ENCODE results near the gene SELENBP1. TPM values are rescaled to one million over a fixed set of nuclear protein-coding genes. Genes with fewer than 3 reads are reported as not detected.
A peak's percentile ranks its signal among the peaks of the same experiment; 100 is the strongest.

Gene SELENBP1
- total and polyA plus RNA-seq, 9 of the 15 experiments (the other 6 are each of a cell fraction or from before 2014, with no cell fraction given), result 25.8 to 81.2 (median 47.1) TPM

DNA sequence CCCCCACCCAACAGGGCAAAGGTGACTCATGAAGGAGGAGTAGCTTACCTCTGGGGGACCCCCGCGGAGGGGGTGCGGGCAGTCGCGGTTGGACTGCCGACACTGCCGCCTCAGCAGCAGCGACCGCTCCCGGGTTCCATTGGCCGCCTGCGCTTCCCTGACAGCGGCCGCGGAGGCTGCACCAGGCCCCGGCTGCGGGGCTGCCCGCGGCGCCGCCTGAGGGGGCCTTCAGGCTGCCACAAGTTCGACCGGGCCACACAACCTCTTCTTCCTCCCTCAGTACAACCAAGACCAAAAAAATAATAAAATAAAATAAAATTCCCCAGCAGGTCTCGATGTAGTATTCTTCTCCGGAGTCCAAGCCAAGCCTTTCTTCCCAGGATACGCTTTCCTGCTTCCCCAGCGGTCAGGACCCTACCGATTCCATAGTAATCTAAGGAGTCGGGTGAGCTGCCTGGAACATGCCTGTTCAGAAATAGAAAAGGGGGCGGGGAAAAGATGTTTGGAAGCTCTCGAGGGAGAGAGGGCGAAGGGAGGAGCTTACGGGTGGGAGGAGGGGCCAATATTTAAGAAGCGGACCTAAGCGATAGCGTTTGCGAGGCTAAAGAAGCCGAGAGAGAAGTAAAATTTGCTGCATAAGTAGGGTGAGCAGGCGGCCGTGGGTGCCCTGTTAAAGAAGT, 45.1 kb downstream of the SELENBP1 start, which contains the start of gene PI4KB (continued):
- TF ChIP-seq FOXK1 (CRISPR knock-in tag; IDR thresholded peaks at IDR 0.05; ENCODE audit: borderline replicate concordance) (no peak), ATF1 (CRISPR knock-in tag; IDR thresholded peaks at IDR 0.05) (no peak), ATF1 (tag; IDR thresholded peaks at IDR 0.05) (no peak), HNRNPH1 (optimal IDR thresholded peaks at IDR 0.05; ENCODE audit: low read depth, low read length) (no peak), ZNF184 (CRISPR knock-in tag; IDR thresholded peaks at IDR 0.05) (no peak), ATF7 (IDR thresholded peaks at IDR 0.05) (peak; percentile 43; the same call in 1 of the 2 replicates), NR2C2 (CRISPR knock-in tag; IDR thresholded peaks at IDR 0.05) (no peak), NR2C2 (tag; IDR thresholded peaks at IDR 0.05) (no peak), PRMT5 (CRISPR knock-in tag; IDR thresholded peaks at IDR 0.05) (no peak), CBFA2T3 (IDR thresholded peaks at IDR 0.05) (no peak), TBP (optimal IDR thresholded peaks at IDR 0.05; ENCODE audit: low read depth, low read length) (peak; percentile 65), SRSF9 (IDR thresholded peaks at IDR 0.05; ENCODE audit: borderline replicate concordance, low read depth, low read length) (no peak), ZNF124 (CRISPR knock-in tag; IDR thresholded peaks at IDR 0.05) (no peak), EGR1 (conservative IDR thresholded peaks at IDR 0.05) (no peak), CHD1 (IDR thresholded peaks at IDR 0.05; ENCODE audit: low read length) (peak; percentile 86), ZNF274 (IDR thresholded peaks at IDR 0.05; ENCODE audit: borderline replicate concordance, low read depth, low read length) (no peak), ZNF764 (CRISPR knock-in tag; IDR thresholded peaks at IDR 0.05; ENCODE audit: low read depth) (no peak), NELFE (IDR thresholded peaks at IDR 0.05; ENCODE audit: insufficient read depth, insufficient read length) (no peak), KLF16 (IDR thresholded peaks at IDR 0.05) (no peak), KDM4B (IDR thresholded peaks at IDR 0.05; ENCODE audit: borderline replicate concordance in 2 of 2, low read depth in 1 of 2) (no peak)
- TF ChIP-seq, protein P1, sequence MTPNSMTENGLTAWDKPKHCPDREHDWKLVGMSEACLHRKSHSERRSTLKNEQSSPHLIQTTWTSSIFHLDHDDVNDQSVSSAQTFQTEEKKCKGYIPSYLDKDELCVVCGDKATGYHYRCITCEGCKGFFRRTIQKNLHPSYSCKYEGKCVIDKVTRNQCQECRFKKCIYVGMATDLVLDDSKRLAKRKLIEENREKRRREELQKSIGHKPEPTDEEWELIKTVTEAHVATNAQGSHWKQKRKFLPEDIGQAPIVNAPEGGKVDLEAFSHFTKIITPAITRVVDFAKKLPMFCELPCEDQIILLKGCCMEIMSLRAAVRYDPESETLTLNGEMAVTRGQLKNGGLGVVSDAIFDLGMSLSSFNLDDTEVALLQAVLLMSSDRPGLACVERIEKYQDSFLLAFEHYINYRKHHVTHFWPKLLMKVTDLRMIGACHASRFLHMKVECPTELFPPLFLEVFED (CRISPR knock-in tag; conservative IDR thresholded peaks at IDR 0.05), result no peak
- TF ChIP-seq, protein P2, sequence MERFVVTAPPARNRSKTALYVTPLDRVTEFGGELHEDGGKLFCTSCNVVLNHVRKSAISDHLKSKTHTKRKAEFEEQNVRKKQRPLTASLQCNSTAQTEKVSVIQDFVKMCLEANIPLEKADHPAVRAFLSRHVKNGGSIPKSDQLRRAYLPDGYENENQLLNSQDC (CRISPR knock-in tag; IDR thresholded peaks at IDR 0.05), result no peak
- TF ChIP-seq, protein P3, sequence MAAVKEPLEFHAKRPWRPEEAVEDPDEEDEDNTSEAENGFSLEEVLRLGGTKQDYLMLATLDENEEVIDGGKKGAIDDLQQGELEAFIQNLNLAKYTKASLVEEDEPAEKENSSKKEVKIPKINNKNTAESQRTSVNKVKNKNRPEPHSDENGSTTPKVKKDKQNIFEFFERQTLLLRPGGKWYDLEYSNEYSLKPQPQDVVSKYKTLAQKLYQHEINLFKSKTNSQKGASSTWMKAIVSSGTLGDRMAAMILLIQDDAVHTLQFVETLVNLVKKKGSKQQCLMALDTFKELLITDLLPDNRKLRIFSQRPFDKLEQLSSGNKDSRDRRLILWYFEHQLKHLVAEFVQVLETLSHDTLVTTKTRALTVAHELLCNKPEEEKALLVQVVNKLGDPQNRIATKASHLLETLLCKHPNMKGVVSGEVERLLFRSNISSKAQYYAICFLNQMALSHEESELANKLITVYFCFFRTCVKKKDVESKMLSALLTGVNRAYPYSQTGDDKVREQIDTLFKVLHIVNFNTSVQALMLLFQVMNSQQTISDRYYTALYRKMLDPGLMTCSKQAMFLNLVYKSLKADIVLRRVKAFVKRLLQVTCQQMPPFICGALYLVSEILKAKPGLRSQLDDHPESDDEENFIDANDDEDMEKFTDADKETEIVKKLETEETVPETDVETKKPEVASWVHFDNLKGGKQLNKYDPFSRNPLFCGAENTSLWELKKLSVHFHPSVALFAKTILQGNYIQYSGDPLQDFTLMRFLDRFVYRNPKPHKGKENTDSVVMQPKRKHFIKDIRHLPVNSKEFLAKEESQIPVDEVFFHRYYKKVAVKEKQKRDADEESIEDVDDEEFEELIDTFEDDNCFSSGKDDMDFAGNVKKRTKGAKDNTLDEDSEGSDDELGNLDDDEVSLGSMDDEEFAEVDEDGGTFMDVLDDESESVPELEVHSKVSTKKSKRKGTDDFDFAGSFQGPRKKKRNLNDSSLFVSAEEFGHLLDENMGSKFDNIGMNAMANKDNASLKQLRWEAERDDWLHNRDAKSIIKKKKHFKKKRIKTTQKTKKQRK (IDR thresholded peaks at IDR 0.05; ENCODE audit: borderline replicate concordance, low read depth, low read length), result no peak
- TF ChIP-seq, protein P4, sequence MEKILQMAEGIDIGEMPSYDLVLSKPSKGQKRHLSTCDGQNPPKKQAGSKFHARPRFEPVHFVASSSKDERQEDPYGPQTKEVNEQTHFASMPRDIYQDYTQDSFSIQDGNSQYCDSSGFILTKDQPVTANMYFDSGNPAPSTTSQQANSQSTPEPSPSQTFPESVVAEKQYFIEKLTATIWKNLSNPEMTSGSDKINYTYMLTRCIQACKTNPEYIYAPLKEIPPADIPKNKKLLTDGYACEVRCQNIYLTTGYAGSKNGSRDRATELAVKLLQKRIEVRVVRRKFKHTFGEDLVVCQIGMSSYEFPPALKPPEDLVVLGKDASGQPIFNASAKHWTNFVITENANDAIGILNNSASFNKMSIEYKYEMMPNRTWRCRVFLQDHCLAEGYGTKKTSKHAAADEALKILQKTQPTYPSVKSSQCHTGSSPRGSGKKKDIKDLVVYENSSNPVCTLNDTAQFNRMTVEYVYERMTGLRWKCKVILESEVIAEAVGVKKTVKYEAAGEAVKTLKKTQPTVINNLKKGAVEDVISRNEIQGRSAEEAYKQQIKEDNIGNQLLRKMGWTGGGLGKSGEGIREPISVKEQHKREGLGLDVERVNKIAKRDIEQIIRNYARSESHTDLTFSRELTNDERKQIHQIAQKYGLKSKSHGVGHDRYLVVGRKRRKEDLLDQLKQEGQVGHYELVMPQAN (IDR thresholded peaks at IDR 0.05; ENCODE audit: borderline replicate concordance), result no peak
